GM23338 (cell line): ENCODE data around the gene TMEM25. TPM values are rescaled to one million over a fixed set of nuclear protein-coding genes. Genes with fewer than 3 reads are reported as not detected.

Experiments used
- CTCF ChIP-seq, 2 experiments: fragments of 200-600 bp in 1 of 2; sonication (generic) in 1 of 2; conservative IDR thresholded peaks; 2 replicates each; pipeline versions ENCODE4 v1.5.1 to v1.6.1; 2016 to 2017; ENCODE audit warnings: antibody characterized with exemption in 2 of 2, low read depth in 2 of 2, mild to moderate bottlenecking in 2 of 2, moderate library complexity in 1 of 2
- EZH2phosphoT487 ChIP-seq: fragments of 200-600 bp; sonication (generic); IDR thresholded peaks from one replicate; pipeline ENCODE4 v1.8.1; 2018; ENCODE audit warnings: antibody characterized with exemption; ENCODE audit not compliant: unreplicated experiment
- NANOG ChIP-seq: IDR thresholded peaks from 2 replicates; pipeline ENCODE4 v1.6.1; 2016; ENCODE audit warnings: antibody characterized with exemption, borderline replicate concordance
- POLR2AphosphoS5 ChIP-seq: IDR thresholded peaks from 2 replicates; pipeline ENCODE4 v1.6.1; 2016; ENCODE audit warnings: antibody characterized with exemption, low read depth
- REST ChIP-seq: IDR thresholded peaks from one replicate; pipeline ENCODE4 v1.6.1; 2018; ENCODE audit warnings: antibody characterized with exemption; ENCODE audit not compliant: unreplicated experiment
- ZNF462 ChIP-seq: fragments of 250-450 bp; sonication (Bioruptor Pico); IDR thresholded peaks from 2 replicates; pipeline ENCODE4 v1.5.0; 2020; ENCODE audit warnings: mild to moderate bottlenecking, moderate library complexity
- polyA plus RNA-seq: library from polyadenylated mRNA; unstranded; fragments of >200 nt; fragmentation: Nextera tagmentation; extraction: Ambion mirVana; gene quantifications from 2 replicates; pipeline ENCODE4 v1.2.1, GENCODE V29; 2016
- total RNA-seq: library from RNA; depleted of rRNA; stranded (reverse); fragments of >200 nt; shearing (Covaris generic); gene quantifications from 2 replicates; pipeline ENCODE4 v1.2.3, GENCODE V29; 2014

Gene TMEM25
- total and polyA plus RNA-seq, 2 experiments from 2014 or later, result 11.7 to 17.7 TPM

GRCh38 chr11:118560806-118561205 is 29.8 kb downstream of the TMEM25 start (continued):
- TF ChIP-seq ZNF462 (no peak), POLR2AphosphoS5 (no peak), REST (no peak), CTCF (conservative IDR thresholded peaks at IDR 0.05; ENCODE audit: low read depth in 2 of 2) (no peak), EZH2phosphoT487 (no peak), NANOG (no peak)
